Measurements from ENCODE around the gene CCRL2. TPM values are rescaled to one million over a fixed set of nuclear protein-coding genes. Genes with fewer than 3 reads are reported as not detected.
A peak's percentile ranks its signal among the peaks of the same experiment; 100 is the strongest.
"Not testable (repeated sequence)": the region's sequence is repeated elsewhere in the genome, so short reads cannot be mapped to it uniquely, and the experiment has no call there.

CCRL2 gene
- total and polyA plus RNA-seq, 8 donors: 0.24 to 2.2 (median 0.82) TPM

GRCh38 chr3:46383211-46383950, 23.7 kb upstream of the CCRL2 start:
- no peak for TF ChIP-seq CTCF (IDR thresholded peaks at IDR 0.05)
- Histone ChIP-seq H3K27ac (no peak overlapping the region), H3K9me3 (no peaks in the 10 kb centered on the region), H3K36me3 (no peaks in the 10 kb centered on the region), H3K4me1 (no peaks in the 10 kb centered on the region), H3K27me3 (no peaks in the 10 kb centered on the region), H3K4me3 (no peak overlapping the region)
- no peak for ATAC-seq
- WGBS, 2 donors: 70 to 79% methylated on average over 6 of the region's 6 CpGs
- no peak for DNase-seq
- no peak for FAIRE-seq
- intact Hi-C loops (cut with DNase I): no loop called here

GRCh38 chr3:46383951-46384330, 23.1 kb upstream of the CCRL2 start:
- Histone ChIP-seq H3K27ac (no peak overlapping the region), H3K4me1 (no peaks in the 10 kb centered on the region), H3K9me3 (no peaks in the 10 kb centered on the region), H3K36me3 (no peaks in the 10 kb centered on the region), H3K27me3 (no peaks in the 10 kb centered on the region), H3K4me3 (no peak overlapping the region)
- FAIRE-seq (no peak), ATAC-seq (no peak), DNase-seq (no peak)
- TF ChIP-seq CTCF (IDR thresholded peaks at IDR 0.05): no peak
- whole genome bisulfite sequencing, 2 donors: 56 to 59% methylated on average over 5 of the region's 5 CpGs
- intact Hi-C loops (cut with DNase I): no loop called here

- no peak overlapping the region for H3K27ac ChIP-seq
- no peak for DNase-seq
- H3K9me3 ChIP-seq: no peaks in the 10 kb centered on the region
- intact Hi-C loops (cut with DNase I): no loop called here
- no peaks in the 10 kb centered on the region for H3K36me3 ChIP-seq
- H3K4me1 ChIP-seq: no peaks in the 10 kb centered on the region
- FAIRE-seq: no peak
- no peak overlapping the region for H3K4me3 ChIP-seq
- no peaks in the 10 kb centered on the region for H3K27me3 ChIP-seq
- 16% methylated on average over 4 of the region's 4 CpGs for WGBS, 2 donors
- no peak for TF ChIP-seq CTCF (IDR thresholded peaks at IDR 0.05)
- peak in 3 of 4 donors; percentile 35 to 83 (median 75) for ATAC-seq
These were observed 20.9 kb upstream of the CCRL2 start for GRCh38 chr3:46386205-46386604.

GRCh38 chr3:46388847-46389246, 18.2 kb upstream of the CCRL2 start:
- DNase-seq; H3K27me3 ChIP-seq; H3K4me1 ChIP-seq; H3K36me3 ChIP-seq; ATAC-seq; H3K9me3 ChIP-seq; FAIRE-seq; H3K4me3 ChIP-seq; intact Hi-C loops (cut with DNase I); H3K27ac ChIP-seq: not testable (repeated sequence)
- WGBS, 2 donors: 86 to 97% methylated on average over 4 of the region's 4 CpGs

GRCh38 chr3:46389306-46389705, 17.8 kb upstream of the CCRL2 start:
- ATAC-seq (no peak), DNase-seq (no peak), FAIRE-seq (no peak)
- Histone ChIP-seq H3K36me3 (no peaks in the 10 kb centered on the region), H3K9me3 (no peaks in the 10 kb centered on the region), H3K4me1 (no peaks in the 10 kb centered on the region), H3K27me3 (no peaks in the 10 kb centered on the region), H3K4me3 (no peak overlapping the region), H3K27ac (no peak overlapping the region)
- no peak for TF ChIP-seq CTCF (IDR thresholded peaks at IDR 0.05)
- intact Hi-C loops (cut with DNase I): no loop called here
- WGBS, 2 donors: 73 to 78% methylated on average over 6 of the region's 6 CpGs

GRCh38 chr3:46391526-46391925, 15.5 kb upstream of the CCRL2 start:
- ATAC-seq; FAIRE-seq; H3K9me3 ChIP-seq; DNase-seq; H3K4me3 ChIP-seq; H3K27ac ChIP-seq; H3K27me3 ChIP-seq; H3K36me3 ChIP-seq; intact Hi-C loops (cut with DNase I); H3K4me1 ChIP-seq: not testable (repeated sequence)
- 84 to 88% methylated on average over 5 of the region's 5 CpGs for WGBS, 2 donors
